SH-SY5Y (cell line): ENCODE data around the gene LRBA.

Experiments used
- GATA2 ChIP-seq: IDR thresholded peaks from 2 replicates; pipeline ENCODE4 v1.6.1; 2011; ENCODE audit warnings: mild to moderate bottlenecking, low read depth, low read length
- GATA3 ChIP-seq: IDR thresholded peaks from 2 replicates; pipeline ENCODE4 v1.6.1; 2011; ENCODE audit warnings: low read depth, mild to moderate bottlenecking, low read length, moderate library complexity

- TF ChIP-seq GATA2 (no peak), GATA3 (no peak)
These were observed 657.3 kb downstream of the LRBA start for GRCh38 chr4:150357829-150358228.
